NCI-H2029 treated with DMSO at 0.1 percent for 48 hours (cell line): Measurements from ENCODE around the gene RXFP3.

Experiments used
- DNase-seq: peaks from one replicate; lab custom pipeline; 2025; lab: John Stamatoyannopoulos, UW

Gene RXFP3

GRCh38 chr5:33981408-33982162, 45.4 kb downstream of the RXFP3 start:
- DNase-seq, result no peak

- DNase-seq, result no peak
These were observed 48.0 kb downstream of the RXFP3 start for GRCh38 chr5:33984178-33984577.

GRCh38 chr5:33984671-33985124, 48.5 kb downstream of the RXFP3 start, which contains the start of gene SLC45A2:
Gene SLC45A2, minus strand, starts transcription at chr5:33984693. Its CDS starts 110 bp downstream, at chr5:33984583.
- no peak for DNase-seq

GRCh38 chr5:33985447-33985846, 49.3 kb downstream of the RXFP3 start:
- DNase-seq, result no peak
